HepG2 (cell line): ENCODE results near the gene CRYAA.

Experiments used
- BORCS8-MEF2B ChIP-seq: sonication (generic); formaldehyde crosslinking; IDR thresholded peaks from 2 replicates; pipeline ENCODE4 v1.8.0; 2022; ENCODE audit warnings: mild to moderate bottlenecking, missing genetic modification reagents
- CTCF ChIP-seq: sonication (generic); formaldehyde crosslinking; IDR thresholded peaks from 2 replicates; pipeline ENCODE4 v1.5.0; 2020; ENCODE audit warnings: mild to moderate bottlenecking, missing genetic modification reagents, moderate library complexity
- ETV6 ChIP-seq: sonication (generic); formaldehyde crosslinking; conservative IDR thresholded peaks from 2 replicates; pipeline ENCODE4 v1.4.0; 2020; ENCODE audit warnings: missing genetic modification reagents
- KDM1A ChIP-seq: IDR thresholded peaks from 2 replicates; pipeline ENCODE4 v1.6.1; 2016; ENCODE audit warnings: missing compliant biosample characterization
- POLR2A ChIP-seq, 2 experiments: IDR thresholded peaks; 2 replicates each; pipeline ENCODE4 v1.6.1; 2011; ENCODE audit warnings: low read depth in 2 of 2, low read length in 2 of 2, mild to moderate bottlenecking in 1 of 2, moderate library complexity in 1 of 2; ENCODE audit not compliant: insufficient read depth in 1 of 2
- PRDM4 ChIP-seq: sonication (generic); formaldehyde crosslinking; IDR thresholded peaks from 2 replicates; pipeline ENCODE4 v1.9.0; 2021; ENCODE audit warnings: missing genetic modification reagents, borderline replicate concordance
- SP1 ChIP-seq, 2 experiments: fragments of 450-650 bp in 1 of 2; sonication (generic) in 1 of 2; formaldehyde crosslinking in 1 of 2; IDR thresholded peaks; 2 replicates each; pipeline versions ENCODE4 v1.4.0 to v1.6.1; 2016 to 2020; ENCODE audit warnings: missing genetic modification reagents in 1 of 2
- SP4 ChIP-seq: sonication (generic); formaldehyde crosslinking; IDR thresholded peaks from 2 replicates; pipeline ENCODE4 v1.8.1; 2023; ENCODE audit warnings: mild to moderate bottlenecking, missing genetic modification reagents
- TOE1 ChIP-seq: sonication (generic); formaldehyde crosslinking; IDR thresholded peaks from 2 replicates; pipeline ENCODE4 v1.4.0; 2020; ENCODE audit warnings: mild to moderate bottlenecking, missing genetic modification reagents
- ZNF274 ChIP-seq: sonication (generic); formaldehyde crosslinking; IDR thresholded peaks from 2 replicates; pipeline ENCODE4 v1.5.1; 2020; ENCODE audit warnings: mild to moderate bottlenecking, missing genetic modification reagents

GRCh38 chr21:43190544-43190943 lies 21.7 kb downstream of the CRYAA start:
- TF ChIP-seq ZNF274, result no peak
- TF ChIP-seq ETV6 (CRISPR knock-in tag), result no peak
- TF ChIP-seq BORCS8-MEF2B (CRISPR knock-in tag), result no peak
- no peak for TF ChIP-seq TOE1 (CRISPR knock-in tag)
- no peak for TF ChIP-seq CTCF
- TF ChIP-seq SP4 (CRISPR knock-in tag), result no peak
- TF ChIP-seq POLR2A (IDR thresholded peaks at IDR 0.05; ENCODE audit: insufficient read depth in 1 of 2, low read depth in 2 of 2, low read length in 2 of 2), result no peak
- no peak for TF ChIP-seq SP1 (IDR thresholded peaks at IDR 0.05)
- no peak for TF ChIP-seq SP1 (CRISPR knock-in tag; IDR thresholded peaks at IDR 0.05)
- TF ChIP-seq KDM1A (CRISPR knock-in tag), result no peak
- TF ChIP-seq PRDM4 (CRISPR knock-in tag), result no peak
